Measurements from ENCODE around the gene ARHGEF1. TPM values are rescaled to one million over a fixed set of nuclear protein-coding genes. Genes with fewer than 3 reads are reported as not detected.

Gene ARHGEF1
- total RNA-seq, 1 donor from 2014 or later = 25.0 TPM

GRCh38 chr19:41918653-41919244, 35.8 kb downstream of the ARHGEF1 start:
- DNase-seq (ENCODE audit: low read depth) = no peak
- Histone ChIP-seq H3K27me3 (ENCODE audit: control insufficient read depth, insufficient read depth, low read length) (peaks cover 41% of the 10 kb centered on the region), H3K4me3 (ENCODE audit: low read depth, low read length) (no peak overlapping the region), H3K36me3 (ENCODE audit: control insufficient read depth, insufficient read depth, low read length) (no peaks in the 10 kb centered on the region)
- no peak for TF ChIP-seq CTCF (IDR thresholded peaks at IDR 0.05; ENCODE audit: insufficient read depth, low read length, severe bottlenecking)
- FAIRE-seq = peak; percentile 100

- DNase-seq (ENCODE audit: low read depth) (peak; percentile 36), FAIRE-seq (peak; percentile 99)
- TF ChIP-seq CTCF (IDR thresholded peaks at IDR 0.05; ENCODE audit: insufficient read depth, low read length, severe bottlenecking) = no peak
- Histone ChIP-seq H3K27me3 (ENCODE audit: control insufficient read depth, insufficient read depth, low read length) (peaks cover 47% of the 10 kb centered on the region), H3K36me3 (ENCODE audit: control insufficient read depth, insufficient read depth, low read length) (no peaks in the 10 kb centered on the region), H3K4me3 (ENCODE audit: low read depth, low read length) (no peak overlapping the region)
Observed at GRCh38 chr19:41919948-41920712, 37.1 kb downstream of the ARHGEF1 start.

- no peak overlapping the region for H3K4me3 ChIP-seq (ENCODE audit: low read depth, low read length)
- H3K27me3 ChIP-seq (ENCODE audit: control insufficient read depth, insufficient read depth, low read length) = peaks cover 52% of the 10 kb centered on the region
- no peaks in the 10 kb centered on the region for H3K36me3 ChIP-seq (ENCODE audit: control insufficient read depth, insufficient read depth, low read length)
- no peak for DNase-seq (ENCODE audit: low read depth)
- no peak for FAIRE-seq
- no peak for TF ChIP-seq CTCF (IDR thresholded peaks at IDR 0.05; ENCODE audit: insufficient read depth, low read length, severe bottlenecking)
Observed at GRCh38 chr19:41920882-41921576, 38.0 kb downstream of the ARHGEF1 start.

GRCh38 chr19:41921577-41922576, 38.9 kb downstream of the ARHGEF1 start:
- TF ChIP-seq CTCF (IDR thresholded peaks at IDR 0.05; ENCODE audit: insufficient read depth, low read length, severe bottlenecking) = no peak
- no peak overlapping the region for H3K4me3 ChIP-seq (ENCODE audit: low read depth, low read length)
- H3K36me3 ChIP-seq (ENCODE audit: control insufficient read depth, insufficient read depth, low read length) = no peaks in the 10 kb centered on the region
- H3K27me3 ChIP-seq (ENCODE audit: control insufficient read depth, insufficient read depth, low read length) = peaks cover 51% of the 10 kb centered on the region
- FAIRE-seq = no peak
- no peak for DNase-seq (ENCODE audit: low read depth)

GRCh38 chr19:41922585-41922984, 39.6 kb downstream of the ARHGEF1 start:
- peaks cover 55% of the 10 kb centered on the region for H3K27me3 ChIP-seq (ENCODE audit: control insufficient read depth, insufficient read depth, low read length)
- H3K36me3 ChIP-seq (ENCODE audit: control insufficient read depth, insufficient read depth, low read length) = no peaks in the 10 kb centered on the region
- DNase-seq (ENCODE audit: low read depth) (no peak), FAIRE-seq (no peak)
- H3K4me3 ChIP-seq (ENCODE audit: low read depth, low read length) = no peak overlapping the region
- no peak for TF ChIP-seq CTCF (IDR thresholded peaks at IDR 0.05; ENCODE audit: insufficient read depth, low read length, severe bottlenecking)
